ENCODE results near the gene CEBPZ. TPM values are rescaled to one million over a fixed set of nuclear protein-coding genes. Genes with fewer than 3 reads are reported as not detected.

Gene CEBPZ
- total RNA-seq, 1 experiment from 2014 or later, result 47.8 TPM

DNA sequence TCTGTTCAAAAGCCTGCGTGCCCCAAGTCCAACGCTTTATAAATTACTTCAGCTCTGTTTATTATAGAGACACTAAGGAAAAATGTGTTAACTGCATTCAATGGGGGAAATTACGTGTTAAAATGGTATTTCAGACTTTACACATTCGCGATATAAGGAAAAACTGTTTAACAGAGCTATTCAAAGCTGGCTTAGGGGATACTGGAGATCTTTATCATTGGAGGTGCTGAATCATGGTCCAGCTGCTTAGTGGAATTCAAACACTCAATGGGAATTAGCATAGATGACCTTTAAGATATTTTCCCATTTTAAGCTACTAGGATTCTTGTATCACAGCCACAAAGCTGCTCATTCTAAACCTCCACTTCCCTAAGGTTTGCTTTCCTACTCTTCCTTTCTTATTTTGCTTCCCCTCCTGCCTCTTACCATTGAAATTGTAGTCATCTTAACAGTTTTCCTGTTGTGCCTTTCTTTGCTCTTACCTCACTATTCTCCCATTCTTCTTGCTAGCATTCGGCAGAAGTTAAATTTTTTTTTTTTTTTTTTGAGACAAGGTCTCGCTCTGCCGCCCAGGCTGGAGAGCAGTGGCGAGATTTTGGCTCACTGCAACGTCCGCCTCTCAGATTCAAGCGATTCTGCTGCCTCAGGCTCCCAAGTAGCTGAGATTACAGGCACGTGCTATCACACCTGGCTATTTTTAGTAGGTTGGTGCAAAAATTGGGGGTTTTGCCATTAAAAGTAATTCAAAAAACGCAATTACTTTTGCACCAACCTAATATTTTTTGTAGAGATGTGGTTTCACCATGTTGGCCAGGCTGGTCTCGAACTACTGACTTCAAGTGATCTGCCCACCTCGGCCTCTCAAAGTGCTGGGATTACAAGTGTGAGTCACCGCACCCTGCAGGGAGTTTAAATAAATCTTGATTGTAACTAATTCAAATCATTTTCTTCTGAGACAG is 49.4 kb downstream of the CEBPZ start:
- no peak for DNase-seq (ENCODE audit: low read depth, low spot score)
- intact Hi-C loops (cut with micrococcal nuclease), result no loop called here
- TF ChIP-seq, protein P1, sequence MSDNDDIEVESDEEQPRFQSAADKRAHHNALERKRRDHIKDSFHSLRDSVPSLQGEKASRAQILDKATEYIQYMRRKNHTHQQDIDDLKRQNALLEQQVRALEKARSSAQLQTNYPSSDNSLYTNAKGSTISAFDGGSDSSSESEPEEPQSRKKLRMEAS (IDR thresholded peaks at IDR 0.05), result no peak
- TF ChIP-seq EGR1 (IDR thresholded peaks at IDR 0.05; ENCODE audit: low read depth) (no peak), SIN3A (IDR thresholded peaks at IDR 0.05; ENCODE audit: low read depth) (no peak), SP1 (IDR thresholded peaks at IDR 0.05; ENCODE audit: low read depth) (no peak), ZNF274 (IDR thresholded peaks at IDR 0.05; ENCODE audit: low read depth, low read length) (no peak), JUND (IDR thresholded peaks at IDR 0.05) (no peak), POLR2A (IDR thresholded peaks at IDR 0.05; ENCODE audit: borderline replicate concordance, extremely low read depth, insufficient read depth, insufficient read length) (no peak), EZH2 (IDR thresholded peaks at IDR 0.05) (no peak), TCF7L2 (IDR thresholded peaks at IDR 0.05; ENCODE audit: borderline replicate concordance, extremely low read depth, insufficient read depth, insufficient read length) (no peak), YY1 (IDR thresholded peaks at IDR 0.05; ENCODE audit: extremely low read depth, insufficient replicate concordance, low read depth, low read length) (no peak), CEBPB (IDR thresholded peaks at IDR 0.05; ENCODE audit: low read depth) (no peak), EZH2phosphoT487 (IDR thresholded peaks at IDR 0.05; ENCODE audit: borderline replicate concordance) (no peak), ZFX (IDR thresholded peaks at IDR 0.05) (no peak), POLR2AphosphoS5 (IDR thresholded peaks at IDR 0.05; ENCODE audit: low read depth, low read length) (no peak), SRF (IDR thresholded peaks at IDR 0.05; ENCODE audit: low read depth) (no peak)
- TF ChIP-seq, protein P2, sequence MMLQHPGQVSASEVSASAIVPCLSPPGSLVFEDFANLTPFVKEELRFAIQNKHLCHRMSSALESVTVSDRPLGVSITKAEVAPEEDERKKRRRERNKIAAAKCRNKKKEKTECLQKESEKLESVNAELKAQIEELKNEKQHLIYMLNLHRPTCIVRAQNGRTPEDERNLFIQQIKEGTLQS (IDR thresholded peaks at IDR 0.05), result no peak
- TF ChIP-seq, protein P3, sequence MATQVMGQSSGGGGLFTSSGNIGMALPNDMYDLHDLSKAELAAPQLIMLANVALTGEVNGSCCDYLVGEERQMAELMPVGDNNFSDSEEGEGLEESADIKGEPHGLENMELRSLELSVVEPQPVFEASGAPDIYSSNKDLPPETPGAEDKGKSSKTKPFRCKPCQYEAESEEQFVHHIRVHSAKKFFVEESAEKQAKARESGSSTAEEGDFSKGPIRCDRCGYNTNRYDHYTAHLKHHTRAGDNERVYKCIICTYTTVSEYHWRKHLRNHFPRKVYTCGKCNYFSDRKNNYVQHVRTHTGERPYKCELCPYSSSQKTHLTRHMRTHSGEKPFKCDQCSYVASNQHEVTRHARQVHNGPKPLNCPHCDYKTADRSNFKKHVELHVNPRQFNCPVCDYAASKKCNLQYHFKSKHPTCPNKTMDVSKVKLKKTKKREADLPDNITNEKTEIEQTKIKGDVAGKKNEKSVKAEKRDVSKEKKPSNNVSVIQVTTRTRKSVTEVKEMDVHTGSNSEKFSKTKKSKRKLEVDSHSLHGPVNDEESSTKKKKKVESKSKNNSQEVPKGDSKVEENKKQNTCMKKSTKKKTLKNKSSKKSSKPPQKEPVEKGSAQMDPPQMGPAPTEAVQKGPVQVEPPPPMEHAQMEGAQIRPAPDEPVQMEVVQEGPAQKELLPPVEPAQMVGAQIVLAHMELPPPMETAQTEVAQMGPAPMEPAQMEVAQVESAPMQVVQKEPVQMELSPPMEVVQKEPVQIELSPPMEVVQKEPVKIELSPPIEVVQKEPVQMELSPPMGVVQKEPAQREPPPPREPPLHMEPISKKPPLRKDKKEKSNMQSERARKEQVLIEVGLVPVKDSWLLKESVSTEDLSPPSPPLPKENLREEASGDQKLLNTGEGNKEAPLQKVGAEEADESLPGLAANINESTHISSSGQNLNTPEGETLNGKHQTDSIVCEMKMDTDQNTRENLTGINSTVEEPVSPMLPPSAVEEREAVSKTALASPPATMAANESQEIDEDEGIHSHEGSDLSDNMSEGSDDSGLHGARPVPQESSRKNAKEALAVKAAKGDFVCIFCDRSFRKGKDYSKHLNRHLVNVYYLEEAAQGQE (IDR thresholded peaks at IDR 0.05; ENCODE audit: low read depth), result no peak
- TF ChIP-seq, protein P4, sequence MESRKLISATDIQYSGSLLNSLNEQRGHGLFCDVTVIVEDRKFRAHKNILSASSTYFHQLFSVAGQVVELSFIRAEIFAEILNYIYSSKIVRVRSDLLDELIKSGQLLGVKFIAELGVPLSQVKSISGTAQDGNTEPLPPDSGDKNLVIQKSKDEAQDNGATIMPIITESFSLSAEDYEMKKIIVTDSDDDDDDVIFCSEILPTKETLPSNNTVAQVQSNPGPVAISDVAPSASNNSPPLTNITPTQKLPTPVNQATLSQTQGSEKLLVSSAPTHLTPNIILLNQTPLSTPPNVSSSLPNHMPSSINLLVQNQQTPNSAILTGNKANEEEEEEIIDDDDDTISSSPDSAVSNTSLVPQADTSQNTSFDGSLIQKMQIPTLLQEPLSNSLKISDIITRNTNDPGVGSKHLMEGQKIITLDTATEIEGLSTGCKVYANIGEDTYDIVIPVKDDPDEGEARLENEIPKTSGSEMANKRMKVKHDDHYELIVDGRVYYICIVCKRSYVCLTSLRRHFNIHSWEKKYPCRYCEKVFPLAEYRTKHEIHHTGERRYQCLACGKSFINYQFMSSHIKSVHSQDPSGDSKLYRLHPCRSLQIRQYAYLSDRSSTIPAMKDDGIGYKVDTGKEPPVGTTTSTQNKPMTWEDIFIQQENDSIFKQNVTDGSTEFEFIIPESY (IDR thresholded peaks at IDR 0.05; ENCODE audit: extremely low read depth, insufficient replicate concordance, low read length), result no peak
- TF ChIP-seq, protein P5, sequence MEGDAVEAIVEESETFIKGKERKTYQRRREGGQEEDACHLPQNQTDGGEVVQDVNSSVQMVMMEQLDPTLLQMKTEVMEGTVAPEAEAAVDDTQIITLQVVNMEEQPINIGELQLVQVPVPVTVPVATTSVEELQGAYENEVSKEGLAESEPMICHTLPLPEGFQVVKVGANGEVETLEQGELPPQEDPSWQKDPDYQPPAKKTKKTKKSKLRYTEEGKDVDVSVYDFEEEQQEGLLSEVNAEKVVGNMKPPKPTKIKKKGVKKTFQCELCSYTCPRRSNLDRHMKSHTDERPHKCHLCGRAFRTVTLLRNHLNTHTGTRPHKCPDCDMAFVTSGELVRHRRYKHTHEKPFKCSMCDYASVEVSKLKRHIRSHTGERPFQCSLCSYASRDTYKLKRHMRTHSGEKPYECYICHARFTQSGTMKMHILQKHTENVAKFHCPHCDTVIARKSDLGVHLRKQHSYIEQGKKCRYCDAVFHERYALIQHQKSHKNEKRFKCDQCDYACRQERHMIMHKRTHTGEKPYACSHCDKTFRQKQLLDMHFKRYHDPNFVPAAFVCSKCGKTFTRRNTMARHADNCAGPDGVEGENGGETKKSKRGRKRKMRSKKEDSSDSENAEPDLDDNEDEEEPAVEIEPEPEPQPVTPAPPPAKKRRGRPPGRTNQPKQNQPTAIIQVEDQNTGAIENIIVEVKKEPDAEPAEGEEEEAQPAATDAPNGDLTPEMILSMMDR (IDR thresholded peaks at IDR 0.05 in 2 of 3, conservative IDR thresholded peaks at IDR 0.05 in 1 of 3; ENCODE audit: borderline replicate concordance in 1 of 3, insufficient read depth in 1 of 3, low read depth in 2 of 3, low read length in 2 of 3), result no peak

More for the DNA sequence above, 49.4 kb downstream of the CEBPZ start:
- no peaks in the 10 kb centered on the region for H3K36me3 ChIP-seq (ENCODE audit: control insufficient read depth in 1 of 2, insufficient read depth in 2 of 2, low read length in 2 of 2)
- no peaks in the 10 kb centered on the region for H3K79me2 ChIP-seq (ENCODE audit: insufficient read depth, low read length)
- H3K9ac ChIP-seq (ENCODE audit: low read length), result no peak overlapping the region
- H3K9me2 ChIP-seq (ENCODE audit: insufficient read depth), result no peaks in the 10 kb centered on the region
- H4K20me1 ChIP-seq (ENCODE audit: insufficient read depth), result no peaks in the 10 kb centered on the region
- no peak overlapping the region for H2AFZ ChIP-seq (ENCODE audit: low read depth, low read length, poor library complexity, severe bottlenecking)
- no peak overlapping the region for H3K4me2 ChIP-seq (ENCODE audit: low read length)
- ChIA-PET CTCF (no interaction called here), RAD21 (ENCODE audit: low non-redundant PET in 1 of 2, low total read pairs in 2 of 2, uncharacterized antibody in 2 of 2, unreplicated experiment in 2 of 2) (no interaction called here), POLR2A (no interaction called here)
- no peaks in the 10 kb centered on the region for H3K27me3 ChIP-seq (ENCODE audit: insufficient read depth, low read length)
- no peak for ATAC-seq
- H3K27ac ChIP-seq (ENCODE audit: low read depth, low read length), result no peak overlapping the region
- no TSS peak for BruUV-seq (replicated peaks)
- H3K4me1 ChIP-seq (ENCODE audit: control insufficient read depth in 1 of 2, insufficient read depth in 2 of 2, low read length in 2 of 2), result no peaks in the 10 kb centered on the region
- no peak overlapping the region for H3K4me3 ChIP-seq (replicated peaks in 1 of 2; ENCODE audit: low read depth in 1 of 2, low read length in 2 of 2)
- H3K9me3 ChIP-seq (ENCODE audit: control insufficient read depth in 1 of 2, insufficient read depth in 1 of 2, low read depth in 1 of 2, low read length in 2 of 2), result no peaks in the 10 kb centered on the region
